Nephron (organoid): ENCODE data around the gene IQCK.
"Not testable (repeated sequence)": the region's sequence is repeated elsewhere in the genome, so short reads cannot be mapped to it uniquely, and the experiment has no call there.

ENCODE experiments used
- H3K27ac Mint-ChIP-seq, 3 experiments: 2 replicates each; pipeline ENCODE4 v1.8.0; 2020; ENCODE audit warnings: mixed read lengths in 3 of 3, mild to moderate bottlenecking in 2 of 3, moderate library complexity in 1 of 3
- H3K27me3 Mint-ChIP-seq: 2 replicates; pipeline ENCODE4 v1.8.0; 2021; ENCODE audit warnings: low read depth, mild to moderate bottlenecking, moderate library complexity, mixed read lengths
- H3K36me3 Mint-ChIP-seq: 2 replicates; pipeline ENCODE4 v1.8.0; 2020; ENCODE audit warnings: low read depth, mixed read lengths
- H3K4me1 Mint-ChIP-seq: 2 replicates; pipeline ENCODE4 v1.8.0; 2020; ENCODE audit warnings: mixed read lengths
- H3K4me3 Mint-ChIP-seq, 3 experiments: 2 replicates each; pipeline ENCODE4 v1.8.0; 2020; ENCODE audit warnings: mild to moderate bottlenecking in 3 of 3, mixed read lengths in 3 of 3, moderate library complexity in 2 of 3
- H3K9me3 Mint-ChIP-seq: 2 replicates; pipeline ENCODE4 v1.8.0; 2020; ENCODE audit warnings: mixed read lengths
- CTCF ChIP-seq, 3 experiments: fragments of 200-600 bp; sonication (generic); IDR thresholded peaks; one replicate each; pipeline ENCODE4 v1.5.0; 2021; ENCODE audit warnings: antibody characterized with exemption in 3 of 3; ENCODE audit not compliant: unreplicated experiment in 3 of 3

IQCK gene

GRCh38 chr16:19781226-19781625 is 63.2 kb downstream of the IQCK start:
- no peak for TF ChIP-seq CTCF (IDR thresholded peaks at IDR 0.05; ENCODE audit: unreplicated experiment in 3 of 3)
- Mint-ChIP-seq H3K36me3 (peaks cover 5% of the 10 kb centered on the region), H3K4me3 (no peak overlapping the region), H3K27me3 (peaks cover 5% of the 10 kb centered on the region), H3K9me3 (no peaks in the 10 kb centered on the region), H3K4me1 (peaks cover 67% of the 10 kb centered on the region), H3K27ac (peak overlapping the region; percentile 20 to 93 (median 53))

GRCh38 chr16:19783363-19784182 is 65.5 kb downstream of the IQCK start:
- TF ChIP-seq CTCF (IDR thresholded peaks at IDR 0.05; ENCODE audit: unreplicated experiment in 3 of 3), result no peak
- no peaks in the 10 kb centered on the region for H3K9me3 Mint-ChIP-seq
- H3K27me3 Mint-ChIP-seq, result peaks cover 5% of the 10 kb centered on the region
- H3K36me3 Mint-ChIP-seq, result peaks cover 5% of the 10 kb centered on the region
- H3K27ac Mint-ChIP-seq, result peak overlapping the region; percentile 65 to 85 (median 80)
- peak overlapping the region in 2 of 3 experiments; percentile 40 to 48 for H3K4me3 Mint-ChIP-seq
- peaks cover 55% of the 10 kb centered on the region for H3K4me1 Mint-ChIP-seq

GRCh38 chr16:19784183-19784736 is 66.2 kb downstream of the IQCK start:
- no peaks in the 10 kb centered on the region for H3K9me3 Mint-ChIP-seq
- H3K36me3 Mint-ChIP-seq, result peaks cover 5% of the 10 kb centered on the region
- peak overlapping the region; percentile 65 to 85 (median 80) for H3K27ac Mint-ChIP-seq
- peaks cover 5% of the 10 kb centered on the region for H3K27me3 Mint-ChIP-seq
- no peak for TF ChIP-seq CTCF (IDR thresholded peaks at IDR 0.05; ENCODE audit: unreplicated experiment in 3 of 3)
- H3K4me1 Mint-ChIP-seq, result peaks cover 50% of the 10 kb centered on the region
- peak overlapping the region in 2 of 3 experiments; percentile 40 to 48 for H3K4me3 Mint-ChIP-seq

DNA sequence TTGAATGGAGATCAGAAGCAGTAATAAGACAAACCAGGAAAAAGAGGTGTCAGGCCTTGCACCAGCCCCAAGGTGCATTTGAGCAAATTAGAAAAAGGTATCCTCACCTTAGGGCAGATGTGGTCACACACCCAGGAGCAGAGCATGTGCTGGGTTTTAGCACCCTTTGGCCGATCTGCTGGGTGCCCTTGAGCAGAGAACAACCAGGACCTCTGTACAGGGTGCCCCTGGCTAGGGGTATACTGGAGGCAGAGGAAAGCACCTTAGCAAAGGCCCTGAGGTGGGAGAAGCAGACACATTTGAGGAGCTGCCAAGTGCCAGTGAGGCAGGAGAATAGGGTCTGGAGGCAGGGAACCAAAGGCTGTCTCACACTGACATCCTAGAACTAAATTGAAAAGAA is 67.0 kb downstream of the IQCK start:
- Mint-ChIP-seq H3K27ac (peak overlapping the region; percentile 19 to 85 (median 69)), H3K27me3 (peaks cover 5% of the 10 kb centered on the region), H3K4me1 (peaks cover 48% of the 10 kb centered on the region), H3K36me3 (peaks cover 5% of the 10 kb centered on the region), H3K9me3 (no peaks in the 10 kb centered on the region), H3K4me3 (no peak overlapping the region)
- TF ChIP-seq CTCF (IDR thresholded peaks at IDR 0.05; ENCODE audit: unreplicated experiment in 3 of 3), result no peak

GRCh38 chr16:19785512-19786130 is 67.5 kb downstream of the IQCK start:
- peak overlapping the region in 2 of 3 experiments; percentile 85 to 86 for H3K27ac Mint-ChIP-seq
- H3K36me3 Mint-ChIP-seq, result peaks cover 5% of the 10 kb centered on the region
- no peaks in the 10 kb centered on the region for H3K9me3 Mint-ChIP-seq
- H3K27me3 Mint-ChIP-seq, result peaks cover 5% of the 10 kb centered on the region
- peaks cover 43% of the 10 kb centered on the region for H3K4me1 Mint-ChIP-seq
- peak overlapping the region in 1 of 3 experiments; percentile 34 for H3K4me3 Mint-ChIP-seq
- TF ChIP-seq CTCF (IDR thresholded peaks at IDR 0.05; ENCODE audit: unreplicated experiment in 3 of 3), result no peak

- Mint-ChIP-seq H3K9me3 (peaks cover 11% of the 10 kb centered on the region), H3K4me1 (peaks cover 13% of the 10 kb centered on the region), H3K36me3 (peaks cover 15% of the 10 kb centered on the region)
- not testable (repeated sequence) for H3K27me3 Mint-ChIP-seq, H3K4me3 Mint-ChIP-seq, H3K27ac Mint-ChIP-seq
Observed at GRCh38 chr16:19801369-19801768, 83.3 kb downstream of the IQCK start.

DNA sequence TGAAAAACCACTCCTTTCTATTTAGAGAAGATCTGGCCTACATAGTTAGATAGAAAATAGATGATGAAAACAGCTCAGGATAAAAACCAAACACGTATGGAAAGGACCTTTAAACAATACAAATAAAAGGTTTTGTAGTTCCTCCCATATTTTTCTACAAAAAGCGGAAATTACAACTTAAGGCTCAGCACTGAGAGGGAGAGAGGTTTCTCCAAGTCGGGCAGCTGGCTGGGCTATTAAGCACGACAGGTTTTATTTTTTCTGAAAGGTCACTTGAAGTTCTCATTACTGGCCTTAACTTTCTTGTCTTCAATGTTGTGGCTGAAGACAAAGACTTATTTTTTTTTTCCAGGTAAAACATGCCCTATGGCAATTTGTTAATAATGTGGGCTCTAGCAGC is 83.8 kb downstream of the IQCK start:
- not testable (repeated sequence) for H3K27ac Mint-ChIP-seq

More for the DNA sequence above, 83.8 kb downstream of the IQCK start:
- Mint-ChIP-seq H3K4me1 (peaks cover 13% of the 10 kb centered on the region), H3K9me3 (peaks cover 11% of the 10 kb centered on the region), H3K36me3 (peaks cover 15% of the 10 kb centered on the region)
- not testable (repeated sequence) for H3K4me3 Mint-ChIP-seq, H3K27me3 Mint-ChIP-seq
